Activated T-helper 1 cell treated with anti-CD3 and anti-CD28 coated beads, Interleukin-12 subunit alpha, Interleukin-12 subunit beta, Interleukin-2, Interleukin-4 antibody, amounts not matched to agents 30 ng/mL and 10 ng/mL and 1 ng/mL, durations not matched to agents 14 hours and 24 hours and 36 hours (primary cell): ENCODE results near the gene KRTAP19-2. TPM values are rescaled to one million over a fixed set of nuclear protein-coding genes. Genes with fewer than 3 reads are reported as not detected.

Experiments
- DNase-seq: peaks from one replicate; pipeline ENCODE4 v3.0.0; 2021; ENCODE audit warnings: low spot score
- H3K27ac Mint-ChIP-seq: one replicate; pipeline ENCODE4 v1.8.0; 2021; ENCODE audit warnings: mild to moderate bottlenecking, mixed read lengths
- H3K27me3 Mint-ChIP-seq: one replicate; pipeline ENCODE4 v1.8.0; 2022; ENCODE audit warnings: mild to moderate bottlenecking, moderate library complexity, mixed read lengths; ENCODE audit not compliant: insufficient read depth
- H3K36me3 Mint-ChIP-seq: one replicate; pipeline ENCODE4 v1.8.0; 2021; ENCODE audit warnings: low read depth, mixed read lengths
- H3K4me1 Mint-ChIP-seq: one replicate; pipeline ENCODE4 v1.8.0; 2021; ENCODE audit warnings: low read depth, mixed read lengths
- H3K4me3 Mint-ChIP-seq: one replicate; pipeline ENCODE4 v1.8.0; 2021; ENCODE audit warnings: mild to moderate bottlenecking, moderate library complexity, mixed read lengths
- H3K9me3 Mint-ChIP-seq: one replicate; pipeline ENCODE4 v1.8.0; 2021; ENCODE audit warnings: mixed read lengths
- intact Hi-C: fragments of 100-400 bp; cut with micrococcal nuclease; formaldehyde crosslinking; loops from one replicate; pipeline ENCODE4 v1.15.1; 2024
- total RNA-seq: library from RNA; stranded (reverse); gene quantifications from 2 replicates; pipeline ENCODE4 v1.2.3, GENCODE V29; 2022

KRTAP19-2 gene
- total RNA-seq, 1 donor from 2014 or later: not detected

DNA sequence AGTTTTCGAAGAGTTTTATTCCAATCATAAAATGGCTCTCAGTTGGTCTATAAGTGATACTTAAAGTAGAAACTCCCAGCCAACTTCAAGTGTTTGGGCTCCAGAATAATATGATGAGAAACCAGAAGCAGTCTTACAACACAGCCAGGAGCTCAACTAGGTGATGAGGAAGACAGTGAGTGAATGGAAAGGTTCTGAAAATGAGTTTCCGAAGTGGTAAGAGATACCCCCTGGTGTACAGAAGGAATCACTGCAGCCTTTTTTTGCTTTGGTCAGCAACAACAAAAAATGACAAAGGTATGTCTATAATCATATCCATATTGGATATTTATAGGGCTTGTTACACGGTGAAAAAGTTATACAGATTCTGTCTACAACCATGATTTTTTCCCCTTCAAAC is 23.5 kb downstream of the KRTAP19-2 start:
- DNase-seq: no peak

DNA sequence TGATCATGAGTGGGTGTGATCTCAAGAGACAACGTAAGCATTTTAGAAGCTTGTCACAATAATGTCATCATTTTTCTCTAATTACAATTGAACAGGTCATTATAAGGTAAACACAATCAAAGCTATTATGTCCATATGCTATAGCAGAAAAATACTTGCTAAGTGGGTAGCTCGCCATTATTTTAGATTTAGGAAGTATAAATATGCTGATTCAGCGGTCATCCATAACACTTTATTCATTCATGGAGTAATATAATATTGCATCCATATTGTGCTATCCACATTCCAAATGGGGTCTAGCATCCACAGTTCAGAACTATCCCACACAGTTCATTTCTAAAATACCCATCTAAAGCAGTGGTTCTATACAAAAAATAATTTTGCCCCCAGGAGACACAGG is 38.7 kb downstream of the KRTAP19-2 start:
- H3K27ac Mint-ChIP-seq: no peak overlapping the region

More for the DNA sequence above, 23.5 kb downstream of the KRTAP19-2 start:
- no peaks in the 10 kb centered on the region for H3K36me3 Mint-ChIP-seq
- H3K27me3 Mint-ChIP-seq: peaks cover 2% of the 10 kb centered on the region
- intact Hi-C loops: no loop called here
- H3K4me3 Mint-ChIP-seq: no peak overlapping the region
- no peaks in the 10 kb centered on the region for H3K4me1 Mint-ChIP-seq
- no peaks in the 10 kb centered on the region for H3K9me3 Mint-ChIP-seq
- no peak overlapping the region for H3K27ac Mint-ChIP-seq

DNA sequence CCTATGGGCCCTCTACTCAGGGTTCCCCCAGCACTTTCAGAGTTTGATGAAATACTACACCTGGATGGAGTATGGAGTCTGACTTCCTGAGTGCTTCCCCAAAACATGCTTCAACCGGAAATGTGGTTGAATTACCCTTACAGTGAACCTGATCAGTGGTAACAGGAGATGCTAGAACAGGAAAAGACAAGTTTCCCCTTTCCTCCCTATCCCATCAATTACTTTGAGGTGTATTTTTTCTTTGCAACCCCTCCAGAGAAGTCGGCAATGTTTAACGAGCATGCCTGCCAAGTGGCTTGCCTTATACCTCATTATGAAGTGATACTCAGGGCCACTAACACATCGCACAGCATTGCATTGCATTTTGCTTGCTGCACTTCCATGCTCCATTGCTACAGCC is 40.2 kb downstream of the KRTAP19-2 start:
- Mint-ChIP-seq H3K27ac (no peak overlapping the region), H3K36me3 (no peaks in the 10 kb centered on the region), H3K4me3 (no peak overlapping the region), H3K9me3 (no peaks in the 10 kb centered on the region), H3K4me1 (no peaks in the 10 kb centered on the region), H3K27me3 (peaks cover 2% of the 10 kb centered on the region)
- intact Hi-C loops: no loop called here
- DNase-seq: no peak

More for the DNA sequence above, 38.7 kb downstream of the KRTAP19-2 start:
- DNase-seq: no peak
- peaks cover 2% of the 10 kb centered on the region for H3K27me3 Mint-ChIP-seq
- no peaks in the 10 kb centered on the region for H3K9me3 Mint-ChIP-seq
- no peaks in the 10 kb centered on the region for H3K36me3 Mint-ChIP-seq
- H3K4me1 Mint-ChIP-seq: no peaks in the 10 kb centered on the region
- H3K4me3 Mint-ChIP-seq: no peak overlapping the region
- intact Hi-C loops: no loop called here

DNA sequence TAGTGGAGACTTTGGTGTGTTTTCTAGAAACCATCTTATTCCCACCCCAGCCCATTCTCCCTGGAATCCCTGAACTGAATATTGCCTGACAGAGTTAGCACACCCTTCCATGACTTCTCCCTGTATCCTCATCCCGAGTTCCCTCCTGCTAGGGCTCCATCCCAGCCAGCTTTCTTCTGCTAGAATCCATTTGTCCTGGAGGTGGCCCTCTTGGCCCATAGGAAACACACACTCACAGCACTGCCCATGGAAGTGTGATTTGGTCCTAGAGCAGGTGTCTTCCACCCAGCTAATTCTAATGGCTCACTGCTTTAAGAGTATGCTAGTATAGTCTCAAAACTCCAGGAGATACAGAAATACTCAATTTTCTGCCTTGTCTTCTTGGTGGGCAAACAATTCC is 43.0 kb downstream of the KRTAP19-2 start:
- Mint-ChIP-seq H3K4me3 (no peak overlapping the region), H3K9me3 (no peaks in the 10 kb centered on the region), H3K27ac (no peak overlapping the region), H3K4me1 (no peaks in the 10 kb centered on the region), H3K27me3 (no peaks in the 10 kb centered on the region), H3K36me3 (no peaks in the 10 kb centered on the region)
- intact Hi-C loops: no loop called here
- no peak for DNase-seq

DNA sequence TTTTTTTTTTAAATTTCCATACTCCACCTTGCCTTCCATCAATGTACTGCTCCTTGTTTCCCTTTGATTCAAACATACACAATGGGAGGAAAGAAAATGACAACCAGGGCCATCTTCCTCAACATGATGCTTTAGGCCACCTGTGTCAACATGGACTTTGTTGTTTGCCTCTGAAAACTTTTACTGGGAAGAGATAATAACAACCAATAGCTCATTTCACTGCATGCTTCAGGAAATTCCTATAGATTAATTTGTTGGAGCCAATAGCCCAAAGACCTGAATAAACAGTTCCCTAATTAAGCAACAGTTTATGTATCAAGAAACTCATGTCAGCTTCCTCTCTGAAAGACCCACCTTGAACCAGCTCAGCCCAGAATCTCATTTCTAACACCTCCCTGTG is 44.0 kb downstream of the KRTAP19-2 start:
- Mint-ChIP-seq H3K9me3 (no peaks in the 10 kb centered on the region), H3K36me3 (no peaks in the 10 kb centered on the region), H3K27ac (no peak overlapping the region), H3K27me3 (no peaks in the 10 kb centered on the region), H3K4me1 (no peaks in the 10 kb centered on the region), H3K4me3 (no peak overlapping the region)
- intact Hi-C loops: no loop called here
- no peak for DNase-seq

DNA sequence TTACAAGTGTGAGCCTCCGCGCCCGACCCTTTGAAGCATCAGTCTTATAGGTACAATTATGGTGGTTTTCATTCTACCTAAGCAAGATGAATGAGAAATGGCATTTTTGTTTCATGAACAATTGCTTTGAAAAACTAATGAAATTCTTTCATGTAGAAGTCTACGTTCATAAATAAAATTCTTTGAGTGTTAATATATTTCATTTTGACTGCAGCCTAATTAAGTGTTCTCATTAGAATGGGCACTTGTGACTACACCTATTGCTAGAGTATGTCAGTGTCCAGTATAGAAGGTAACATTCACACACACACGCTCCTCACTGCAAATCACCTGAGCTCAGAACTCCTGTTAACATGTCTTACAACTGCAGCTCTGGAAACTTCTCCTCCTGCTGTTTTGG is 47.3 kb downstream of the KRTAP19-2 start, which contains the start of gene KRTAP15-1:
KRTAP15-1 (plus strand) TSS at position 301 of the 400 bp plus-strand sequence; CDS start at position 354, 53 bp downstream.
- Mint-ChIP-seq H3K27me3 (no peaks in the 10 kb centered on the region), H3K4me3 (no peak within 1 kb of the TSS), H3K36me3 (no peaks in the 10 kb centered on the region), H3K4me1 (no peaks in the 10 kb centered on the region), H3K27ac (no peak within 1 kb of the TSS), H3K9me3 (no peaks in the 10 kb centered on the region)
- intact Hi-C loops: no loop called here
- DNase-seq: no peak

Other genes with a start within 250 kb of the KRTAP19-2 start
- not detected in 2 replicates for gene KRTAP24-1, start 204.5 kb downstream of the KRTAP19-2 start, total RNA-seq
- gene KRTAP25-1, start 197.9 kb downstream of the KRTAP19-2 start, total RNA-seq: not detected in 2 replicates
- not detected in 2 replicates for gene KRTAP26-1, start 167.1 kb downstream of the KRTAP19-2 start, total RNA-seq
- not detected in 2 replicates for gene KRTAP27-1, start 149.7 kb downstream of the KRTAP19-2 start, total RNA-seq
- not detected in 2 replicates for gene KRTAP23-1, start 138.8 kb downstream of the KRTAP19-2 start, total RNA-seq
- gene KRTAP13-2, start 115.2 kb downstream of the KRTAP19-2 start, total RNA-seq: not detected in 2 replicates
- gene KRTAP13-1, start 91.4 kb downstream of the KRTAP19-2 start, total RNA-seq: not detected in 2 replicates
- not detected in 2 replicates for gene KRTAP13-3, start 61.5 kb downstream of the KRTAP19-2 start, total RNA-seq
- not detected in 2 replicates for gene KRTAP13-4, start 57.2 kb downstream of the KRTAP19-2 start, total RNA-seq
- not detected in 2 replicates for gene KRTAP15-1, start 47.2 kb downstream of the KRTAP19-2 start, total RNA-seq
- gene KRTAP19-1, start 7.1 kb downstream of the KRTAP19-2 start, total RNA-seq: not detected in 2 replicates
- gene KRTAP19-3, start 4.6 kb upstream of the KRTAP19-2 start, total RNA-seq: not detected in 2 replicates
- not detected in 2 replicates for gene KRTAP19-4, start 9.7 kb upstream of the KRTAP19-2 start, total RNA-seq
- gene KRTAP19-5, start 14.7 kb upstream of the KRTAP19-2 start, total RNA-seq: not detected in 2 replicates
- gene KRTAP19-6, start 54.4 kb upstream of the KRTAP19-2 start, total RNA-seq: not detected in 2 replicates
- gene KRTAP19-7, start 73.9 kb upstream of the KRTAP19-2 start, total RNA-seq: not detected in 2 replicates
- gene KRTAP22-2, start 103.0 kb upstream of the KRTAP19-2 start, total RNA-seq: not detected in 2 replicates
- gene KRTAP6-3, start 105.0 kb upstream of the KRTAP19-2 start, total RNA-seq: not detected in 2 replicates
- gene KRTAP6-2, start 111.5 kb upstream of the KRTAP19-2 start, total RNA-seq: not detected in 2 replicates
- gene KRTAP22-1, start 113.7 kb upstream of the KRTAP19-2 start, total RNA-seq: not detected in 2 replicates
- not detected in 2 replicates for gene KRTAP6-1, start 126.5 kb upstream of the KRTAP19-2 start, total RNA-seq
- gene KRTAP20-1, start 129.0 kb upstream of the KRTAP19-2 start, total RNA-seq: not detected in 2 replicates
- not detected in 2 replicates for gene KRTAP20-4, start 133.2 kb upstream of the KRTAP19-2 start, total RNA-seq
- gene KRTAP20-2, start 147.8 kb upstream of the KRTAP19-2 start, total RNA-seq: not detected in 2 replicates
- gene KRTAP20-3, start 155.4 kb upstream of the KRTAP19-2 start, total RNA-seq: not detected in 2 replicates
- gene KRTAP21-3, start 231.3 kb upstream of the KRTAP19-2 start, total RNA-seq: not detected in 2 replicates